ENCODE measurements around the gene KCNK16. TPM values are rescaled to one million over a fixed set of nuclear protein-coding genes. Genes with fewer than 3 reads are reported as not detected.

KCNK16 gene
- total and polyA plus RNA-seq, 11 donors: not detected

- intact Hi-C loops (cut with DNase I): loop anchor here in 8 of 10 donors (5.0 to 10.0 kb wide), 5 partner anchors 363 to 1673 kb away; partner anchors contain the start of genes KIF6 (in 1 of the 8) and UNC5CL (in 1 of the 8)
- H3K27ac ChIP-seq: no peak overlapping the region
- peak; percentile 27 to 89 (median 76) for ATAC-seq
- peak; percentile 45 to 68 (median 61) for DNase-seq
- H3K4me1 ChIP-seq: peaks cover 0 to 12% (median 3%) of the 10 kb centered on the region in 12 donors
- no peak overlapping the region for H3K4me3 ChIP-seq
- H3K27me3 ChIP-seq: peaks cover 0 to 8% (median 0%) of the 10 kb centered on the region in 9 donors
- no peak for TF ChIP-seq POLR2A (IDR thresholded peaks at IDR 0.05)
- TF ChIP-seq, protein P1, sequence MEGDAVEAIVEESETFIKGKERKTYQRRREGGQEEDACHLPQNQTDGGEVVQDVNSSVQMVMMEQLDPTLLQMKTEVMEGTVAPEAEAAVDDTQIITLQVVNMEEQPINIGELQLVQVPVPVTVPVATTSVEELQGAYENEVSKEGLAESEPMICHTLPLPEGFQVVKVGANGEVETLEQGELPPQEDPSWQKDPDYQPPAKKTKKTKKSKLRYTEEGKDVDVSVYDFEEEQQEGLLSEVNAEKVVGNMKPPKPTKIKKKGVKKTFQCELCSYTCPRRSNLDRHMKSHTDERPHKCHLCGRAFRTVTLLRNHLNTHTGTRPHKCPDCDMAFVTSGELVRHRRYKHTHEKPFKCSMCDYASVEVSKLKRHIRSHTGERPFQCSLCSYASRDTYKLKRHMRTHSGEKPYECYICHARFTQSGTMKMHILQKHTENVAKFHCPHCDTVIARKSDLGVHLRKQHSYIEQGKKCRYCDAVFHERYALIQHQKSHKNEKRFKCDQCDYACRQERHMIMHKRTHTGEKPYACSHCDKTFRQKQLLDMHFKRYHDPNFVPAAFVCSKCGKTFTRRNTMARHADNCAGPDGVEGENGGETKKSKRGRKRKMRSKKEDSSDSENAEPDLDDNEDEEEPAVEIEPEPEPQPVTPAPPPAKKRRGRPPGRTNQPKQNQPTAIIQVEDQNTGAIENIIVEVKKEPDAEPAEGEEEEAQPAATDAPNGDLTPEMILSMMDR (IDR thresholded peaks at IDR 0.05): peak; percentile 64 to 82 (median 76)
- H3K9me3 ChIP-seq: no peaks in the 10 kb centered on the region
- H3K36me3 ChIP-seq: no peaks in the 10 kb centered on the region
- WGBS, 4 donors: 32 to 45% (median 36%) methylated on average over 16 to 21 of the region's 21 CpGs
These were observed 39.4 kb upstream of the KCNK16 start for GRCh38 chr6:39361657-39362486.

DNA sequence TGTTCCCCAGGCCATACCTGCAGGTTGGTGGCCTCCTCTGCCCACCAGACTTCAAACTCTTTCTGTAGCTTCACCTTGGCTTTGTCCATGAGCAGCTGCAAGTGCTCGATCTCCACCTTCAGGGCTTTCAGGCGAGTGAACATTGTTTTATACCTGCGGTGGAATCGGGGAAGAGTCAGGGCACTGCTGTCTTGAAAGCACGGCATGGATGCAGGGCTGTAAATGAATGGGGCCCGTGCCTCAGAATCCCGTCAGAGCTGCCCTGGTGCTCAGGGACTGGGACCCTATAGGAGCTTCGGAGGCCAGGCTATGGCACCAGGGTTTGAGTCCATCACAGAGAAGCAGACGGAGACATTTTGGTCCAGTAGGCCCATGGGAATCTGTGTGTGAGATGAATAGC, 37.9 kb upstream of the KCNK16 start:
- Histone ChIP-seq H3K27ac (no peak overlapping the region), H3K27me3 (peaks cover 0 to 8% (median 0%) of the 10 kb centered on the region in 9 donors), H3K4me1 (peaks cover 0 to 12% (median 3%) of the 10 kb centered on the region in 12 donors), H3K4me3 (no peak overlapping the region), H3K9me3 (no peaks in the 10 kb centered on the region), H3K36me3 (no peaks in the 10 kb centered on the region)
- TF ChIP-seq POLR2A (IDR thresholded peaks at IDR 0.05): no peak
- TF ChIP-seq, protein P1 (IDR thresholded peaks at IDR 0.05): no peak
- 84 to 96% (median 91%) methylated on average over 9 of the region's 9 CpGs for WGBS, 4 donors
- no peak for DNase-seq
- intact Hi-C loops (cut with DNase I): loop anchor here in 8 of 10 donors (5.0 to 10.0 kb wide), 5 partner anchors 364 to 1674 kb away; partner anchors contain the start of genes KIF6 (in 1 of the 8) and UNC5CL (in 1 of the 8)
- no peak for ATAC-seq

GRCh38 chr6:39357998-39358686, 35.6 kb upstream of the KCNK16 start:
- ATAC-seq: peak in 3 of 4 donors; percentile 57 to 74 (median 70)
- H3K4me3 ChIP-seq: no peak overlapping the region
- 44 to 59% (median 52%) methylated on average over 7 of the region's 7 CpGs for WGBS, 4 donors

More at GRCh38 chr6:39357998-39358686, 35.6 kb upstream of the KCNK16 start:
- Histone ChIP-seq H3K27me3 (peaks cover 0 to 3% (median 0%) of the 10 kb centered on the region in 9 donors), H3K9me3 (no peaks in the 10 kb centered on the region), H3K27ac (no peak overlapping the region), H3K36me3 (no peaks in the 10 kb centered on the region), H3K4me1 (peaks cover 0 to 12% (median 3%) of the 10 kb centered on the region in 12 donors)
- DNase-seq: peak in 3 of 5 donors; percentile 34 to 59 (median 51)
- TF ChIP-seq POLR2A (IDR thresholded peaks at IDR 0.05): no peak
- TF ChIP-seq, protein P1 (IDR thresholded peaks at IDR 0.05): no peak
- intact Hi-C loops (cut with DNase I): loop anchor here in 1 of 10 donors (10.0 kb wide), 1 partner anchor 1677 kb away; the partner anchor contains the start of gene UNC5CL

Measured in heart left ventricle (tissue), 16 donors.